Measurements from ENCODE around the gene RIPPLY1.
A peak's percentile ranks its signal among the peaks of the same experiment; 100 is the strongest.

The RIPPLY1 gene

GRCh38 chrX:106894392-106894909 lies 8.7 kb downstream of the RIPPLY1 start:
- Histone ChIP-seq H3K4me3 (ENCODE audit: low read depth in 1 of 2, low read length in 2 of 2) (no peak overlapping the region), H3K4me1 (ENCODE audit: insufficient read depth, low read length) (no peaks in the 10 kb centered on the region), H3K27me3 (ENCODE audit: insufficient read depth, low read length, poor library complexity) (no peaks in the 10 kb centered on the region), H2AFZ (ENCODE audit: low read depth, low read length) (no peak overlapping the region), H3K36me3 (ENCODE audit: insufficient read depth, low read length) (no peaks in the 10 kb centered on the region), H4K20me1 (ENCODE audit: insufficient read depth, low read length) (no peaks in the 10 kb centered on the region), H3K27ac (ENCODE audit: low read length) (no peak overlapping the region), H3K79me2 (ENCODE audit: insufficient read depth, low read length) (no peaks in the 10 kb centered on the region), H3K9ac (ENCODE audit: low read depth, low read length) (no peak overlapping the region), H3K9me3 (ENCODE audit: insufficient read depth, low read length, severe bottlenecking) (no peaks in the 10 kb centered on the region), H3K4me2 (ENCODE audit: insufficient read depth, low read length) (no peak overlapping the region)
- peak; percentile 76; the same call in 2 of the 3 replicates for ATAC-seq (ENCODE audit: insufficient read depth, low read depth)
- TF ChIP-seq CTCF (IDR thresholded peaks at IDR 0.05; ENCODE audit: borderline replicate concordance, extremely low read depth, low read length, poor library complexity, severe bottlenecking) (peak; percentile 75), EZH2 (IDR thresholded peaks at IDR 0.05; ENCODE audit: borderline replicate concordance, low read depth, low read length, severe bottlenecking) (no peak)
- peak; percentile 45 for DNase-seq

- no peaks in the 10 kb centered on the region for H3K4me1 ChIP-seq (ENCODE audit: insufficient read depth, low read length)
- no peak overlapping the region for H3K9ac ChIP-seq (ENCODE audit: low read depth, low read length)
- DNase-seq = no peak
- no peaks in the 10 kb centered on the region for H3K9me3 ChIP-seq (ENCODE audit: insufficient read depth, low read length, severe bottlenecking)
- H3K27me3 ChIP-seq (ENCODE audit: insufficient read depth, low read length, poor library complexity) = no peaks in the 10 kb centered on the region
- no peak overlapping the region for H3K27ac ChIP-seq (ENCODE audit: low read length)
- no peaks in the 10 kb centered on the region for H4K20me1 ChIP-seq (ENCODE audit: insufficient read depth, low read length)
- ATAC-seq (ENCODE audit: insufficient read depth, low read depth) = no peak
- TF ChIP-seq EZH2 (IDR thresholded peaks at IDR 0.05; ENCODE audit: borderline replicate concordance, low read depth, low read length, severe bottlenecking) = no peak
- no peak overlapping the region for H2AFZ ChIP-seq (ENCODE audit: low read depth, low read length)
- no peaks in the 10 kb centered on the region for H3K79me2 ChIP-seq (ENCODE audit: insufficient read depth, low read length)
- no peak overlapping the region for H3K4me3 ChIP-seq (ENCODE audit: low read depth in 1 of 2, low read length in 2 of 2)
- no peaks in the 10 kb centered on the region for H3K36me3 ChIP-seq (ENCODE audit: insufficient read depth, low read length)
- H3K4me2 ChIP-seq (ENCODE audit: insufficient read depth, low read length) = no peak overlapping the region
These were observed 11.2 kb downstream of the RIPPLY1 start for GRCh38 chrX:106891762-106892460.

GRCh38 chrX:106889468-106889867 lies 13.7 kb downstream of the RIPPLY1 start:
- DNase-seq (no peak), ATAC-seq (ENCODE audit: insufficient read depth, low read depth) (no peak)
- Histone ChIP-seq H3K9me3 (ENCODE audit: insufficient read depth, low read length, severe bottlenecking) (no peaks in the 10 kb centered on the region), H3K4me1 (ENCODE audit: insufficient read depth, low read length) (no peaks in the 10 kb centered on the region), H2AFZ (ENCODE audit: low read depth, low read length) (no peak overlapping the region), H3K4me3 (ENCODE audit: low read depth in 1 of 2, low read length in 2 of 2) (no peak overlapping the region), H3K4me2 (ENCODE audit: insufficient read depth, low read length) (no peak overlapping the region), H3K9ac (ENCODE audit: low read depth, low read length) (no peak overlapping the region), H3K27ac (ENCODE audit: low read length) (no peak overlapping the region), H3K79me2 (ENCODE audit: insufficient read depth, low read length) (no peaks in the 10 kb centered on the region), H4K20me1 (ENCODE audit: insufficient read depth, low read length) (no peaks in the 10 kb centered on the region), H3K36me3 (ENCODE audit: insufficient read depth, low read length) (no peaks in the 10 kb centered on the region), H3K27me3 (ENCODE audit: insufficient read depth, low read length, poor library complexity) (no peaks in the 10 kb centered on the region)
- TF ChIP-seq EZH2 (IDR thresholded peaks at IDR 0.05; ENCODE audit: borderline replicate concordance, low read depth, low read length, severe bottlenecking) = no peak
- no peak for TF ChIP-seq CTCF (IDR thresholded peaks at IDR 0.05; ENCODE audit: borderline replicate concordance, extremely low read depth, low read length, poor library complexity, severe bottlenecking)

GRCh38 chrX:106875151-106875550 lies 28.0 kb downstream of the RIPPLY1 start:
- no peaks in the 10 kb centered on the region for H3K27me3 ChIP-seq (ENCODE audit: insufficient read depth, low read length, poor library complexity)
- no peaks in the 10 kb centered on the region for H3K9me3 ChIP-seq (ENCODE audit: insufficient read depth, low read length, severe bottlenecking)

More at GRCh38 chrX:106875151-106875550, 28.0 kb downstream of the RIPPLY1 start:
- Histone ChIP-seq H3K4me2 (ENCODE audit: insufficient read depth, low read length) (no peak overlapping the region), H3K36me3 (ENCODE audit: insufficient read depth, low read length) (no peaks in the 10 kb centered on the region), H3K4me3 (ENCODE audit: low read depth in 1 of 2, low read length in 2 of 2) (no peak overlapping the region), H3K9ac (ENCODE audit: low read depth, low read length) (no peak overlapping the region), H4K20me1 (ENCODE audit: insufficient read depth, low read length) (no peaks in the 10 kb centered on the region), H3K79me2 (ENCODE audit: insufficient read depth, low read length) (no peaks in the 10 kb centered on the region), H2AFZ (ENCODE audit: low read depth, low read length) (no peak overlapping the region), H3K27ac (ENCODE audit: low read length) (no peak overlapping the region), H3K4me1 (ENCODE audit: insufficient read depth, low read length) (no peaks in the 10 kb centered on the region)
- no peak for TF ChIP-seq CTCF (IDR thresholded peaks at IDR 0.05; ENCODE audit: borderline replicate concordance, extremely low read depth, low read length, poor library complexity, severe bottlenecking)
- TF ChIP-seq EZH2 (IDR thresholded peaks at IDR 0.05; ENCODE audit: borderline replicate concordance, low read depth, low read length, severe bottlenecking) = no peak
- ATAC-seq (ENCODE audit: insufficient read depth, low read depth) = no peak
- no peak for DNase-seq
